Gastroesophageal sphincter (tissue), 4 donors: ENCODE data around the gene SSBP2. TPM values are rescaled to one million over a fixed set of nuclear protein-coding genes. Genes with fewer than 3 reads are reported as not detected.
A peak's percentile ranks its signal among the peaks of the same experiment; 100 is the strongest.
"Not testable (repeated sequence)": the region's sequence is repeated elsewhere in the genome, so short reads cannot be mapped to it uniquely, and the experiment has no call there.

Experiments
- ATAC-seq: fragments of 150-250 bp; one replicate; pipeline ENCODE4 v1.9.1; 2016; ENCODE audit warnings: mild to moderate bottlenecking, moderate library complexity
- H3K27ac ChIP-seq, 4 donors: fragments of 200-600 bp; sonication (generic) in 3 of 4; 1 replicate in 3 of 4; 2 replicates in 1 of 4; pipeline ENCODE4 v1.5.1; 2016 to 2019
- H3K27me3 ChIP-seq: fragments of 200-600 bp; sonication (generic); one replicate; pipeline ENCODE4 v1.5.1; 2019
- H3K36me3 ChIP-seq, 2 donors: fragments of 200-600 bp; sonication (generic); one replicate each; pipeline ENCODE4 v1.5.1; 2019; ENCODE audit warnings: control low read depth in 1 of 2
- H3K4me1 ChIP-seq, 3 donors: fragments of 200-600 bp; sonication (generic); 1 replicate in 2 of 3; 2 replicates in 1 of 3; pipeline ENCODE4 v1.5.1; 2016 to 2019; ENCODE audit warnings: control low read depth in 2 of 3
- H3K4me3 ChIP-seq, 2 donors: fragments of 200-600 bp; sonication (generic); one replicate each; pipeline ENCODE4 v1.5.1; 2019; ENCODE audit warnings: mild to moderate bottlenecking in 1 of 2, moderate library complexity in 1 of 2
- H3K9me3 ChIP-seq, 3 donors: fragments of 200-600 bp; sonication (generic); one replicate each; pipeline ENCODE4 v1.5.1; 2017 to 2019; ENCODE audit warnings: control low read depth in 2 of 3
- CTCF ChIP-seq, 4 experiments: fragments of 200-600 bp in 2 of 4; fragments of 450-650 bp in 2 of 4; sonication (generic) in 1 of 4; IDR thresholded peaks; one replicate each; pipeline ENCODE4 v1.5.1; 2017 to 2019; ENCODE audit warnings: antibody characterized with exemption in 4 of 4, mild to moderate bottlenecking in 2 of 4, moderate library complexity in 2 of 4
- EP300 ChIP-seq: sonication (generic); formaldehyde crosslinking; IDR thresholded peaks from one replicate; pipeline ENCODE4 v1.6.1; 2017; ENCODE audit warnings: antibody characterized with exemption, mild to moderate bottlenecking
- POLR2A ChIP-seq, 2 donors: fragments of 450-650 bp; IDR thresholded peaks; one replicate each; pipeline ENCODE4 v1.6.1; 2017; ENCODE audit warnings: antibody characterized with exemption in 2 of 2, mild to moderate bottlenecking in 2 of 2, moderate library complexity in 1 of 2
- POLR2AphosphoS5 ChIP-seq: sonication (generic); formaldehyde crosslinking; IDR thresholded peaks from one replicate; pipeline ENCODE4 v1.6.1; 2017; ENCODE audit warnings: antibody characterized with exemption
- WGBS, 2 donors: methylation state at CpG; one replicate each; pipeline ENCODE4 v1.1.5; 2018; ENCODE audit warnings: low coverage in 1 of 2; 5-methylcytosine and 5-hydroxymethylcytosine counted together
- total RNA-seq, 4 donors: library from RNA; depleted of rRNA; stranded (reverse); fragments of >200 nt; gene quantifications; one replicate each; pipeline ENCODE4 v1.1.0, GENCODE V29; 2016

The SSBP2 gene
- total RNA-seq, 4 donors from 2014 or later: 61.3 to 138 (median 79.5) TPM

GRCh38 chr5:81513473-81513872, 237.4 kb downstream of the SSBP2 start:
- no peak for ATAC-seq
- Histone ChIP-seq H3K36me3 (no peaks in the 10 kb centered on the region), H3K27me3 (no peaks in the 10 kb centered on the region), H3K27ac (no peak overlapping the region), H3K9me3 (no peaks in the 10 kb centered on the region), H3K4me1 (peaks cover 0 to 9% (median 0%) of the 10 kb centered on the region in 3 donors), H3K4me3 (no peak overlapping the region)
- no peak for TF ChIP-seq POLR2AphosphoS5
- TF ChIP-seq EP300: no peak
- no peak for TF ChIP-seq POLR2A (IDR thresholded peaks at IDR 0.05)
- no peak for TF ChIP-seq CTCF (IDR thresholded peaks at IDR 0.05)
- 82 to 95% methylated on average over 2 of the region's 2 CpGs for WGBS, 2 donors

DNA sequence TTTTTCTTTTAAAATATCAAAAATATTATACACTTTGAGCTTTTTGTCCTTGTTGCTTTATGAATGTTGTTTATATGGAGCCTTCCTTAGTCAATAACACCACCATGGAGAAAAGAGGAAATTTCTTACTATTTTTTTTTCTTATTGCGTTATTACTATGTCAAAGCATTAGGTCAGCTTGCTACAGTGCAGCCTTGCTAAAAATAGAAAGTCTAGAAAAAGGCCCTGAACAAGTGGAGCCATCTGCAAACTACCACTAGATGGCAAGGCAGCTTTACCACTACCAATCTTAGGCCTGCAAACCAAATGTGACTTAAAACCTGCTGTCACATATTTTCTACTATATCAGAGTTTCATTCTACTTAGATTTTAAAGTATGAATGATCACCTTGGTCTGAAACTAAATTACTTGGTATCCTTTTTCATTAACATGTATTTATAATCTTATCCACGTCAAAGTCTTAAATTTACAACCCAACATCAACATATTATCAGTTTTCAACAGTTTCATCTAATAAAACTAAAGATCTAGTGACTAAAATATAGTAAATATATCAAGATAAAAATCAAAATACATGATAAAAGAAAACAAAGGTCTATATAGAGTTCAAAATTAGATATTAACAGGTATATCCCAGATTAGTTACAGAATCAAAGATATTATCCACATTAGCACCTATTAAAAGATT, 243.9 kb downstream of the SSBP2 start:
- no peak overlapping the region for H3K4me3 ChIP-seq
- no peaks in the 10 kb centered on the region for H3K27me3 ChIP-seq
- ATAC-seq: peak; percentile 97
- H3K36me3 ChIP-seq: no peaks in the 10 kb centered on the region
- peaks cover 0 to 36% (median 0%) of the 10 kb centered on the region in 3 donors for H3K4me1 ChIP-seq
- no peaks in the 10 kb centered on the region for H3K9me3 ChIP-seq
- TF ChIP-seq CTCF (IDR thresholded peaks at IDR 0.05) (peak; percentile 70 to 96 (median 90)), EP300 (no peak), POLR2AphosphoS5 (peak; percentile 45), POLR2A (IDR thresholded peaks at IDR 0.05) (no peak)
- WGBS, 2 donors: 6 to 9% methylated on average over 2 of the region's 2 CpGs
- H3K27ac ChIP-seq: peak overlapping the region in 2 of 4 donors; percentile 18 to 56

DNA sequence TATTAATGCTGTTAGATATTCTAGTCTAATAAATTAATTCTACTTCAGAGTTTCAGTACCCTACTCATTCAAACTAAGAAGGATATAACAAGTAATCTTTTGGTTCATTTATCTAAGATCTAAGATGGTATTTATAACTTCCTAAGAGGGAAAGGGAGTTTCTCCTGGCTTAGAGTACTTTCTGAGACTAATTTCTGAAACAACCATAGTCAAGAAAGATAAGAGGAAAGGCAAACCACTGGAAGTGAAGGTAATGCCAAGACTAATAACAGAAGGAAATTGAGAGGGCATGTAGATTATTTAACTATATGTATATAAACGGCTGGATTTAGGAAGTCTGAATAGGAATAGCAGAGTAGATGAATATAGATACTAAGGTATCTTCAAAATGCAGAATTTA, 244.5 kb downstream of the SSBP2 start:
- peak overlapping the region in 1 of 4 donors; percentile 56 for H3K27ac ChIP-seq
- 36 to 73% methylated on average over 1 of the region's 1 CpG for WGBS, 2 donors
- no peaks in the 10 kb centered on the region for H3K9me3 ChIP-seq
- ATAC-seq: no peak
- H3K4me1 ChIP-seq: peaks cover 0 to 36% (median 0%) of the 10 kb centered on the region in 3 donors
- no peaks in the 10 kb centered on the region for H3K36me3 ChIP-seq
- H3K4me3 ChIP-seq: no peak overlapping the region
- TF ChIP-seq POLR2A (IDR thresholded peaks at IDR 0.05): no peak
- TF ChIP-seq POLR2AphosphoS5: no peak
- TF ChIP-seq CTCF (IDR thresholded peaks at IDR 0.05): no peak
- no peak for TF ChIP-seq EP300
- no peaks in the 10 kb centered on the region for H3K27me3 ChIP-seq

GRCh38 chr5:81505672-81506071, 245.2 kb downstream of the SSBP2 start:
- Histone ChIP-seq H3K9me3 (no peaks in the 10 kb centered on the region), H3K4me1 (peaks cover 0 to 36% (median 0%) of the 10 kb centered on the region in 3 donors), H3K27me3 (no peaks in the 10 kb centered on the region), H3K4me3 (no peak overlapping the region), H3K36me3 (no peaks in the 10 kb centered on the region), H3K27ac (peak overlapping the region in 2 of 4 donors; percentile 24 to 56)
- TF ChIP-seq EP300 (no peak), POLR2A (IDR thresholded peaks at IDR 0.05) (no peak), CTCF (IDR thresholded peaks at IDR 0.05) (no peak), POLR2AphosphoS5 (no peak)
- 40 to 47% methylated on average over 1 of the region's 1 CpG for whole genome bisulfite sequencing, 2 donors
- no peak for ATAC-seq

- H3K9me3 ChIP-seq, H3K4me3 ChIP-seq, ATAC-seq, H3K27ac ChIP-seq, H3K27me3 ChIP-seq, H3K36me3 ChIP-seq: not testable (repeated sequence)
- H3K4me1 ChIP-seq: peaks cover 0 to 29% (median 0%) of the 10 kb centered on the region in 3 donors
These were observed 247.3 kb downstream of the SSBP2 start for GRCh38 chr5:81503602-81504001.
